OCI-LY7 (cell line): ENCODE data around the gene HDAC7. TPM values are rescaled to one million over a fixed set of nuclear protein-coding genes. Genes with fewer than 3 reads are reported as not detected.

ENCODE experiments used
- BruUV-seq: library from RNA; stranded (reverse); fragments of 400-500 nt; replicated peaks from 2 replicates; lab custom pipeline; 2021; lab: Mats Ljungman, UMichigan
- CTCF ChIA-PET: fragments of 300-600 bp; sonication (Branson Sonifier 250); formaldehyde crosslinking; loops from one replicate; lab custom pipeline; 2022; ENCODE audit warnings: antibody characterized with exemption; ENCODE audit not compliant: unreplicated experiment; lab: Charles Lee
- POLR2A ChIA-PET: fragments of 300-600 bp; sonication (Branson Sonifier 250); formaldehyde crosslinking; loops from one replicate; lab custom pipeline; 2022; ENCODE audit warnings: antibody characterized with exemption; lab: Charles Lee
- DNase-seq: peaks from one replicate; pipeline ENCODE4 v3.0.0-alpha.2; 2015; ENCODE audit warnings: low spot score
- H2AFZ ChIP-seq: fragments of 200-600 bp; sonication (generic), shearing (Covaris generic); 2 replicates; pipeline ENCODE4 v1.6.1; 2014; ENCODE audit warnings: mild to moderate bottlenecking, antibody characterized with exemption, low read length, moderate library complexity
- H3K27ac ChIP-seq: fragments of 200-600 bp; sonication (generic); 2 replicates; pipeline ENCODE4 v1.5.1; 2014; ENCODE audit warnings: mixed run types, low read depth, mild to moderate bottlenecking, moderate library complexity, low read length, inconsistent platforms; ENCODE audit not compliant: poor library complexity, severe bottlenecking
- H3K36me3 ChIP-seq: fragments of 200-600 bp; sonication (generic); 2 replicates; pipeline ENCODE4 v1.6.1; 2014; ENCODE audit warnings: mild to moderate bottlenecking, antibody characterized with exemption, low read length, moderate library complexity, mixed read lengths; ENCODE audit not compliant: insufficient read depth
- H3K4me1 ChIP-seq: fragments of 200-600 bp; sonication (generic); 2 replicates; pipeline ENCODE4 v1.5.1; 2014; ENCODE audit warnings: mild to moderate bottlenecking, low read length; ENCODE audit not compliant: insufficient read depth, poor library complexity, severe bottlenecking
- H3K4me2 ChIP-seq: fragments of 200-600 bp; sonication (generic); 2 replicates; pipeline ENCODE4 v1.6.1; 2014; ENCODE audit warnings: mild to moderate bottlenecking, low read length
- H3K4me3 ChIP-seq: fragments of 200-600 bp; sonication (generic); 2 replicates; pipeline ENCODE4 v1.5.1; 2014; ENCODE audit warnings: mild to moderate bottlenecking, low read depth, low read length; ENCODE audit not compliant: poor library complexity, severe bottlenecking
- H3K79me2 ChIP-seq: fragments of 200-600 bp; sonication (generic); 2 replicates; pipeline ENCODE4 v1.6.1; 2016; ENCODE audit warnings: low read depth, mild to moderate bottlenecking, low read length, moderate library complexity, mixed read lengths; ENCODE audit not compliant: insufficient read depth
- H3K9me2 ChIP-seq: fragments of 200-600 bp; sonication (generic); 2 replicates; pipeline ENCODE4 v1.6.1; 2016; ENCODE audit warnings: mild to moderate bottlenecking, low read length, mixed read lengths; ENCODE audit not compliant: insufficient read depth
- H3K9me3 ChIP-seq: fragments of 200-600 bp; sonication (generic); 2 replicates; pipeline ENCODE4 v1.6.1; 2014; ENCODE audit warnings: mild to moderate bottlenecking, mixed run types, low read length, mixed read lengths
- H4K20me1 ChIP-seq: fragments of 200-600 bp; sonication (generic); 2 replicates; pipeline ENCODE4 v1.6.1; 2014; ENCODE audit warnings: mild to moderate bottlenecking, antibody characterized with exemption, low read length, moderate library complexity, mixed read lengths; ENCODE audit not compliant: insufficient read depth
- CTCF ChIP-seq: fragments of 200-600 bp; sonication (generic); conservative IDR thresholded peaks from 2 replicates; pipeline ENCODE4 v1.5.1; 2014; ENCODE audit warnings: mild to moderate bottlenecking, antibody characterized with exemption, low read length, moderate library complexity, mixed read lengths
- EZH2phosphoT487 ChIP-seq: fragments of 200-600 bp; sonication (generic); IDR thresholded peaks from 2 replicates; pipeline ENCODE4 v1.6.1; 2018; ENCODE audit warnings: low read depth, borderline replicate concordance, mild to moderate bottlenecking, mixed run types, antibody characterized with exemption, low read length, moderate library complexity, mixed read lengths
- intact Hi-C: fragments of 100-400 bp; cut with micrococcal nuclease; formaldehyde crosslinking; loops from one replicate; pipeline ENCODE4 v1.10.0; 2022; ENCODE audit not compliant: unreplicated experiment
- total RNA-seq, 2 experiments: library from RNA; depleted of rRNA in 1 of 2; stranded (reverse); fragments of >200 nt in 1 of 2; shearing (Covaris generic) in 1 of 2; gene quantifications; 2 replicates each; pipeline ENCODE4 v1.2.3, GENCODE V29; 2014 to 2022

The HDAC7 gene
- total RNA-seq, 2 experiments from 2014 or later: 45.9 to 131 TPM

- intact Hi-C loops: no loop called here
- CTCF ChIA-PET: no interaction called here
- H4K20me1 ChIP-seq: no peaks in the 10 kb centered on the region
- no peak overlapping the region for H3K27ac ChIP-seq
- H3K9me2 ChIP-seq: no peaks in the 10 kb centered on the region
- no peak for DNase-seq
- H3K4me1 ChIP-seq: no peaks in the 10 kb centered on the region
- POLR2A ChIA-PET: no interaction called here
- no peaks in the 10 kb centered on the region for H3K36me3 ChIP-seq
- no peak overlapping the region for H2AFZ ChIP-seq
- no peak overlapping the region for H3K4me2 ChIP-seq
- BruUV-seq: no TSS peak
- H3K79me2 ChIP-seq: no peaks in the 10 kb centered on the region
- TF ChIP-seq CTCF: no peak
- no peak for TF ChIP-seq EZH2phosphoT487
- no peaks in the 10 kb centered on the region for H3K9me3 ChIP-seq
- no peak overlapping the region for H3K4me3 ChIP-seq
Observed at GRCh38 chr12:47852096-47852571, 32.4 kb upstream of the HDAC7 start.

GRCh38 chr12:47851303-47851952 is 31.7 kb upstream of the HDAC7 start:
- H3K4me3 ChIP-seq: no peak overlapping the region
- no peaks in the 10 kb centered on the region for H4K20me1 ChIP-seq
- ChIA-PET POLR2A (interaction anchor here (0.6 to 1.0 kb wide), 2 partner anchors 20 to 46 kb away, joined by 3 read pairs; no protein-coding TSS in a partner anchor), CTCF (no interaction called here)
- H3K9me3 ChIP-seq: no peaks in the 10 kb centered on the region
- BruUV-seq: no TSS peak
- H3K4me2 ChIP-seq: no peak overlapping the region
- no peaks in the 10 kb centered on the region for H3K36me3 ChIP-seq
- no peak overlapping the region for H2AFZ ChIP-seq
- no peaks in the 10 kb centered on the region for H3K4me1 ChIP-seq
- no peak overlapping the region for H3K27ac ChIP-seq
- DNase-seq: no peak
- H3K9me2 ChIP-seq: no peaks in the 10 kb centered on the region
- H3K79me2 ChIP-seq: no peaks in the 10 kb centered on the region
- TF ChIP-seq CTCF (no peak), EZH2phosphoT487 (no peak)
- intact Hi-C loops: no loop called here
